ENCODE results near the gene HAS3. TPM values are rescaled to one million over a fixed set of nuclear protein-coding genes. Genes with fewer than 3 reads are reported as not detected.

HAS3 gene
- total RNA-seq, 6 experiments from 2014 or later, result 0.39 to 1.0 (median 0.63) TPM

GRCh38 chr16:69110406-69110805, 5.0 kb downstream of the HAS3 start:
- H3K27ac ChIP-seq, result no peak overlapping the region
- no peaks in the 10 kb centered on the region for H3K36me3 ChIP-seq
- no peak for ATAC-seq
- TF ChIP-seq POLR2A (IDR thresholded peaks at IDR 0.05) (no peak), CTCF (IDR thresholded peaks at IDR 0.05) (no peak)
- H3K9me3 ChIP-seq, result no peaks in the 10 kb centered on the region
- H3K27me3 ChIP-seq, result no peaks in the 10 kb centered on the region
- H3K4me3 ChIP-seq, result no peak overlapping the region
- DNase-seq, result peak in 1 of 3 donors; percentile 15
- H3K4me1 ChIP-seq, result peaks cover 0 to 16% (median 6%) of the 10 kb centered on the region in 4 donors
- 100% methylated on average over 2 of the region's 7 CpGs for WGBS (ENCODE audit: insufficient coverage, low coverage, low lambda C conversion rate, missing lambda C conversion rate)
- intact Hi-C loops (cut with DNase I), result loop anchor here in 1 of 2 donors (10.0 kb wide), 1 partner anchor 266 kb away; the partner anchor contains the start of gene TANGO6

- Histone ChIP-seq H3K9me3 (no peaks in the 10 kb centered on the region), H3K27ac (no peak overlapping the region), H3K4me3 (no peak overlapping the region), H3K27me3 (no peaks in the 10 kb centered on the region), H3K4me1 (peaks cover 0 to 15% (median 6%) of the 10 kb centered on the region in 4 donors), H3K36me3 (peaks cover 0 to 2% (median 0%) of the 10 kb centered on the region in 4 donors)
- intact Hi-C loops (cut with DNase I), result loop anchor here in 1 of 2 donors (10.0 kb wide), 1 partner anchor 267 kb away; the partner anchor contains the start of gene TANGO6
- no peak for TF ChIP-seq POLR2A (IDR thresholded peaks at IDR 0.05)
- ATAC-seq (no peak), DNase-seq (peak in 1 of 3 donors; percentile 40)
- WGBS (ENCODE audit: insufficient coverage, low coverage, low lambda C conversion rate, missing lambda C conversion rate), result 59% methylated on average over 3 of the region's 6 CpGs
These were observed 5.9 kb downstream of the HAS3 start for GRCh38 chr16:69111216-69111875.

- Histone ChIP-seq H3K27ac (no peak overlapping the region), H3K4me1 (peaks cover 0 to 10% (median 4%) of the 10 kb centered on the region in 4 donors), H3K36me3 (peaks cover 0 to 2% (median 0%) of the 10 kb centered on the region in 4 donors), H3K4me3 (no peak overlapping the region), H3K9me3 (no peaks in the 10 kb centered on the region), H3K27me3 (no peaks in the 10 kb centered on the region)
- DNase-seq (no peak), ATAC-seq (peak in 2 of 4 donors; percentile 12 to 38)
- no peak for TF ChIP-seq POLR2A (IDR thresholded peaks at IDR 0.05)
- no peak for TF ChIP-seq CTCF (IDR thresholded peaks at IDR 0.05)
- intact Hi-C loops (cut with DNase I), result loop anchor here in 1 of 2 donors (10.0 kb wide), 1 partner anchor 267 kb away; the partner anchor contains the start of gene TANGO6
- WGBS (ENCODE audit: insufficient coverage, low coverage, low lambda C conversion rate, missing lambda C conversion rate), result 13% methylated on average over 1 of the region's 5 CpGs
These were observed 6.4 kb downstream of the HAS3 start for GRCh38 chr16:69111876-69112230.

- intact Hi-C loops (cut with DNase I), result loop anchor here in 1 of 2 donors (10.0 kb wide), 1 partner anchor 268 kb away; the partner anchor contains the start of gene TANGO6
- DNase-seq (peak; percentile 74 to 79 (median 75)), ATAC-seq (peak; percentile 85 to 92 (median 88))
- no peak overlapping the region for H3K4me3 ChIP-seq
- no peaks in the 10 kb centered on the region for H3K27me3 ChIP-seq
- H3K4me1 ChIP-seq, result peaks cover 0 to 5% (median under 1%) of the 10 kb centered on the region in 4 donors
- 33% methylated on average over 2 of the region's 6 CpGs for WGBS (ENCODE audit: insufficient coverage, low coverage, low lambda C conversion rate, missing lambda C conversion rate)
- peaks cover 0 to 2% (median 0%) of the 10 kb centered on the region in 4 donors for H3K36me3 ChIP-seq
- no peaks in the 10 kb centered on the region for H3K9me3 ChIP-seq
- TF ChIP-seq CTCF (IDR thresholded peaks at IDR 0.05) (peak; percentile 59 to 87 (median 84)), POLR2A (IDR thresholded peaks at IDR 0.05) (no peak)
- H3K27ac ChIP-seq, result no peak overlapping the region
These were observed 7.1 kb downstream of the HAS3 start for GRCh38 chr16:69112285-69113129.
